A172 (cell line): ENCODE results near the gene SKAP2. TPM values are rescaled to one million over a fixed set of nuclear protein-coding genes. Genes with fewer than 3 reads are reported as not detected.
A peak's percentile ranks its signal among the peaks of the same experiment; 100 is the strongest.

Source experiments
- DNase-seq: peaks from one replicate; pipeline ENCODE4 v3.0.0-alpha.2; 2015; ENCODE audit warnings: low spot score
- total RNA-seq: library from RNA; depleted of rRNA; stranded (reverse); fragments of >200 nt; shearing (Covaris generic); gene quantifications from 2 replicates; pipeline ENCODE4 v1.2.3, GENCODE V29; 2014; rRNA removed

Gene SKAP2, protein sequence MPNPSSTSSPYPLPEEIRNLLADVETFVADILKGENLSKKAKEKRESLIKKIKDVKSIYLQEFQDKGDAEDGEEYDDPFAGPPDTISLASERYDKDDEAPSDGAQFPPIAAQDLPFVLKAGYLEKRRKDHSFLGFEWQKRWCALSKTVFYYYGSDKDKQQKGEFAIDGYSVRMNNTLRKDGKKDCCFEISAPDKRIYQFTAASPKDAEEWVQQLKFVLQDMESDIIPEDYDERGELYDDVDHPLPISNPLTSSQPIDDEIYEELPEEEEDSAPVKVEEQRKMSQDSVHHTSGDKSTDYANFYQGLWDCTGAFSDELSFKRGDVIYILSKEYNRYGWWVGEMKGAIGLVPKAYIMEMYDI
- total RNA-seq, result 33.7 and 36.4 TPM in 2 replicates

DNA sequence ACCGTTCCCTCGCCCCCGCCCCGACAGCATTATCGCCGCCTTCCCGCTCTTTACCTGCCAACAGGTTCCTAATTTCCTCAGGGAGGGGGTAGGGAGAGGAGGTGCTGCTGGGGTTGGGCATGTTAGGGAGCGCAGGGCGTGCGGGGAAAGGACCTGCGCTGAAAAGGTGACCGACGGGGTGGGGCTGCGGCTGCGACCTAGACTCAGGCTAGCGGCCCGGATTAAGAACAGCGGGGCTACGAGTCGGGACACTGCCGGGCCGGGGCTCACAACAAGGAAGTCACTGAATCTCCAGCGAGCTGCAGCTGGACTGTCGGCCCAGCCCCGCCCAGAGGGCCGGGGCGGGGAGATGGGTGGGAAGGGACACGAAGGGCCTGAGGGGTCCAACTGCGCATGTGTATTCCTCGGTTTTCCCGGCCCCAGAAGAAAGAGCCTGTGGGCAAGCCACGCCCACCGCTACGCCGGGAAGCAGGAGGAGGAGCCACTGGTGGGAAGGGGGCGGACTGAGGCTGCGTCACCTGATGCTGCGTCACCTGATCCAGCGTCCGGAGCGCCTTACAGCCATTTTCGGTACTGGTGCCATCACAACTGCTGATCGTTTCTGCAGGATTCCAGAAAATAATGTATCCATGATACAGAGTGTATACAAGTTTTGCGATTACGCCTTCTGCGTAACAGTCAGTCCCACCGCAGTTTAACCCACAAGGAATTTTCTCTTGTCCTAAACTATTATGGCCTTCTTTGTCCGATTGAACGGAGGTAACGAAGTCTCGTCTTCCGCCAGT is at the start of gene SKAP2:
Gene SKAP2, minus strand, starts transcription at position 282 of the 785 bp plus-strand sequence. Its CDS starts 161 bp downstream, at position 121.
- DNase-seq, result peak; percentile 100

DNA sequence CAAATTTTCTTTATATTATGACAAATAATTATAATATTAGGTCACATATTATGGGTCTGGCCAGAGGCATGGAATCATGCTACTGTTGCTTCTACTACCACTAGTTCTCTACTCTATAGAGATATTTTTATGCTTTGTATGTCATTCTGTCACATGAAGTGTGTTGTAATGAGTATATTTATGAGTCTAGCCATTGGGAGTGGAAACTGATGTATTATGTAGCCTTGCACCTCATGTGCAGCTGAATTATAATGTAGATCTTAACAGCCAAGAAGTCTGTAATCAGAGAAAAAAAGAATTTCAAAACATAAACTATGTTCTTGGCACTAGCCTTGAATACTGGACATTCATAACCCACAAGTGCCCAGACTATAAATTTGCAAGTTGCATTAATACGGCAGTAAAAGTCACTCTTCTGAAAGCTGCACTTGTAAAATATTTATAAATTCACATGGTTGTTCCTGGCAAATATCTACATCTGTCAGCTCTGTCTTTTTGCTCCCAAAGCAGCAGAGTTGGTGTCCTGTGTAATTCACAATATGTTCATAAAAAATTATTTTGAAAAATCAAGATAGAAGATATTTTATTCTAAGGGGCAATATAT is 48.6 kb upstream of the SKAP2 start:
- no peak for DNase-seq

DNA sequence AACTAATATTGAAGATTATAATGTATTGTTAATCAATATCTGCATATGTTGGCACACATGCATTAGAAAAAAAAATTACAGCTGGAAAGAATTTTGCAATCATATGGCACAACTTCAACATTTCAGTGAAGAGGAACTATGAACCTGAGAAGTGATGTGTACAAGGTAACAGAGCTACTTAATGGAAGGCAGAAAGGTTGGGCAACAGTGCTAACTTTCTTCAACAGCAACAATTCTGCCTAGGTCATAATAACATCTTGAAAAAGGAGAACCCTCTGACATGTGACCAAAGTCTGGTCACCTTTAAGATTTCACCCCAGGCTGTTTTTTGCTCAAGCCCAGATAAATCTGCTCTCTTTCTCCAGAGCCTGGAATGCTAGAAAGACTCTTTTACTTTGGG is 47.9 kb upstream of the SKAP2 start:
- no peak for DNase-seq

DNA sequence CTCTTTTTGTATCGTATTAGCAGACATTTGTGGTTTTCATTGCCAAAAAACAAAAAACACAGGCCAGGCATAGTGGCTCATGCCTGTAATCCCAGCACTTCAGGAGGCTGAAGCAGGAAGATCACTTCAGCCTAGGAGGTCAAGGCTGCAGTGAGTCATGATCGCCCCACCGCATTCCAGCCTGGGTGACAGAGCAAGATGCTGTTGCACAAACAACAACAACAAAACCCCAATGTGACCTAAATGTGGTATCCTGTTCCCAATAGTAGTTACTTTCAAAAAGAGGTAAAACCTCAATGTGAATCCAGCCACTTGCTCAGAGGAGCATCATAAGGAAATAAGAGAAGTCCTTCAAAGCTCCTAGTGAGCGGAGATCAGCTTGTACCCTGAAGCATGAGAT is 45.8 kb upstream of the SKAP2 start:
- DNase-seq, result peak; percentile 85

DNA sequence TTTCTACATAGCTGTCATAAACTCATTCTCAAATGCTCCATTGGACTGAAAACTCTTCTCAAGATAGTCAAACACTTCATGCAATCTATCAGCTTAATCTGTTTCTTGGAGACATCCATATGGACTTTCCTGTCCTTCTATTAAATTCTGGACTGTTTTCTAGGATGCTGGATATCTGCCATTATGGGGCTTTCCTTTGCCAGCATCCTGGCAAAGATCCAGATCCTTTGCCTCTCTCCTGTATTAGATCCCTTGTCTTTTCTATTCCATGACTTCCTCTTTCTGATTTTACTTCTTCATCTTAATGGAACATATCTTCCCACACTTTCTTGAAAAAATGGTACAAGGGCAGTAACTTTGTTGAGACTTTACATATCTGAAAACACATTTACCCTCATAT is 35.9 kb upstream of the SKAP2 start:
- no peak for DNase-seq

DNA sequence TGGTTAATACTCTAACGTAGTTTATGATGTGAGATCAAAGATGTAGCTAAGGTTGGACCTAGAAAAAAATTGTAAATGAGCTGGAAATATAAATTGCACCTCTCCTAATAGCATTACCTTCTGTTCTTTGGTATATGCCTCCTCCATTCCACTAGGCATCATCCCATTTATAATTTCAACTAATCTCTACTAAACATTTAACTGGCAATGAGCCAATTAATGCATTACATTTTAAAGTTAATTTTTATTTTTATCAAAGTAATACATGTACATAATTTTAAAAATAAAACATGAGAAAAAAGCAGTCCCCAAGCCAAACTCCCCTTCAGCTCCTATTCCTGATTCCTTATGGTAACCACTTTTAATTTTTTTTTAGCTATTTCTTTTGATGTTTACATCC is 35.1 kb upstream of the SKAP2 start:
- DNase-seq, result no peak

DNA sequence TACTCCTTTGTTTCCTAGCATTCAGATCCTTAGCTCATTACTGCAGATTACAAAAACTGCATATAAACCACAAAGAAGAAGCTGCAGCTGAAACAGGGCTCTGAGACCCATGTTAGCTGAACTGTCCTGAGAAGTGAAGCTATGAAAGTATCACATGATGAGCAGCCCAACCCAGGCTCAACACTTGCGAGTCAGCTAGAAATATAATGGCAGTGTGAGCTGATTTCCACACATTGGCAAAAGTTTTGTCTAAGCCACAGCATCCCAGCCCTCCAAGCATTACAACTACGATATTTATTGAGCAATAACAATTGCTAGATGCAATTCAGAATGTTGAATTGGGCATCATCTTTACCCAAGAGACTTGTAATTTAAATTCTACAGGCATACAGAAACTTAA is 34.5 kb upstream of the SKAP2 start:
- no peak for DNase-seq

DNA sequence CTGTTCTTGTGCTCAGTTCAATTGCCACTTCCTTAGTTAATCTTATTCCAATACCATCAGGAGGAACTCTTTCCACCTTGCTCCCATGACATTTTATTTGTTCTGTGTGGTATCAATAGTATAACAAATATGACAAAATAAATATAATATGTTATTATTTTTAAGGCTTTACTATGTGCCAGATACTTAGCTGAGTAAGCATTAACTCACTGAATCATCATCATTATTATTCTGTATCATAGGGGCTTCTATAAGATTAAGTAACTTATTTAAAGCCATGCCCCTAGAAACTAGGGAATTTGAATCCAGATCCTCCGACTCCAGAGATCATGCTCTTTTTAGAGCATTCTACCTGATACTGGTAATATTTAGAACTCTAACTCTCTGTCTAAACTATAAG is 33.5 kb upstream of the SKAP2 start:
- DNase-seq, result no peak

DNA sequence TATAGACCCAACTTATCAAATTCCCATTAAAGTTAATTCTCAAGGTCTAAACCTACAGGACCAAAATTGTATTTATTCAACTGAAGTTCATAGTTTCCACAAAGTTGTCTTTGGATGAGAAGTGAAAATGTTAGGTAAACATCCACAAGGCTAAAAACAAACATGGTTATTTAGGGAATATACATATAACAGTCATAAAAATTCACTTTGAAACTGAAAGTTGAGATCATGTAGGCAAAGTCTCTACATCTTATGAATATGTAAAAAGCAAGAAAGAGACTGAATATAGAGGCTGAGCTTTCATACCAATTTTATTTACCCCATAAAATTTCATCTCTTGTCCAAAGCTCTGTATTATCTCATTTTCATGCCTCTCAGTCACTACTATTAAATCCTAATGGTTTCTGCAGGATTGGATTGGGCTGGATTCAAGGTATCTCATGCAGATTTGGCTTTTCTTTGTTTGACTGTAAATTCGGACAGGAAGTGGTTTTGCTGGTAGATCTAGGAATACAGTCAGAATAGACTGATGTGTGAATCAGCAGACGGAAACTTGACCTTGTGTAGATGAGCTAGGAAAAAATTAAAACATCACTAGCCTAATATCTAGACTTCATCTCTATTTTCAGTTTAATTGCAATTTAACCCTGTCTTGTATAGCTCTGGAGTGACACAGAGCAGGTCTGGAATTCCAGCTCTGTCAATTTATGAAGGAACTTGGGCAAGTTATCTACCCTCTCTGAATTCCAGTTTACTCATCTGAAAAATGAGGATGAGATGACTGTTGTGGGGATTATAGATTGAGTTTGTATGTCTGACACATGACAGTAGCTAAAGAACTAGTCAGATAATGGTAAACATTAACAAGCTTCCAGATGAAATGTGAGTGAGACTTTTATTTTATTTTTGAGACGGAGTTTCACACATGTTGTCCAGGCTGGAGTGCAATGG is 27.3 kb upstream of the SKAP2 start:
- peak; percentile 88 for DNase-seq

DNA sequence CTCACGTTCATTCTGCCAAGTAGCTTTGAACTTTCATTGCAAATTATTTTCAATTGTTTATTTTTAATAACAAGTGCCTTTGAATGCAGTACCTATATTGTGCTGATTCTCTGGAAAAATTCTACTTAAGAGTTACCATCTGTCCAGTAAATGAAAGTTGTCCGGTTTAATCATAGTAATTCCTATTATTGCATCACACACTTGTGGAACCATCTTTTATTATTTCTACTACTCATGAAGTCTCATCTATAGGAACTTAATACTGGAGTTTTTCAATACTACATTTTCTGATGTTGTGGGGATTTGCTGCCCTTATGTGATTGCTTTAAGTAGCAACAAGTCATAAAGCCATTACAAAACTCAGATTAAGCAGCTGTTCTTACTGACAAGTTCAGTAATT is 16.5 kb upstream of the SKAP2 start:
- no peak for DNase-seq

DNA sequence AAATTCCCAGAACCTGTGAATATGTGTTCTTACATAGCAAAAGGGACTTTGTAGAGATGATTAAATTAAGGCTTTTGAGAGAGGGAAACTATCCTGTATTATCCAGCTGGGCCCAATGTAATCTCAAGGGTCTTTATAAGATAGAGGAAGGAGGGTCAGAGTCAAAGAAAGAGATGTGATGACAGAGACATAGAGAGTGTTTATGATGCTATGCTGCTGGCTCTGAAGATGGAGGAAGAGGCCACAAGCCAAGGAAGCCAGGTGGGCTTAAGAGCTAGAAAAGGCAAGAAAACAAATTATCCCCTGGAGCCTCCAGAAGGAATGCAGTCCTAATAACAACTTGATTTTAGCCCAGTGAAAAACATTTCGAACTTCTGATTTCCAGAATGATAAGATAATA is 15.3 kb upstream of the SKAP2 start:
- DNase-seq, result no peak

DNA sequence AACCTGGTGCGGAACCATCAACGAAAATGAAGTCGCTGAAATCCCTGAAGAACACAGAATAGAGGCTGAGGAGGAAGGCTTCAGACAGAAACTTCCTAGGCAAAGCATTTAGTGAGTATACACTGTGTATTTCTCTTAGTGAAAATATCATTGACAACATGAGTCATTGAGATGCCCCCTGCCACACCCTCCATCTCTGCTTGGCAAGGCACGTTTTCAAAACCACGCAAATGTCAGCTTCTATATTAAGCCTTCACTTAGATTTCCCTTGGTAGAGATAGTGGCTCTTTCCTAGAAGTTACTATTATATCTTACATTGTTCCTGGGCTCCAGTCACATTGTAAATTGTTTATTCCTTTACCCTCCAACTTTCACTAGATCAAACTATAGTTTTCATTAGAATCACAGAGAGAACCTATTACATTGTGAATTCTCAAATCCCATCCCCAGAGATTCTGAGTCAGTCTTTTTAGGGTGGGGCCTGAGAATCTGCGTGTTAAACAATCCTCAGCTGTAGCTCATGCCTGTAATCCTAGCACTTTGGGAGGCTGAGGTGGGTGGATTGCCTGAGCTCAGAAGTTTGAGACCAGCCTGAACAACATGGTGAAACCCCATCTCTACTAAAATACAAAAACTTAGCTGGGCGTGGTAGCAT is 4.6 kb upstream of the SKAP2 start:
- peak; percentile 50 for DNase-seq

DNA sequence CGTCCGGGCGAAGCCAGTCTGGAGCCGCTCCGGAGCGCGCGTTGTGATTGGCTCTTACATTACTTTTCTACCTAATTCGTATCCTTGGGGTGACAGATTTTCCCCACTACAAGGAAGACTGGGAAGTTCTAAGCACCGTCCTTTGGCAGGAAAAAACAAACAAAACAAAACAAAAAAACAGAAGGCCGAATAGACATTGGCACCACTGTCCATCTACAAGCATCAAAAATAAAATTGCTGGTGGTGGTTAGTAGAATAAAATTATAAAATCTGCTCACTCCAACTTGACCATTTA is 651 bp upstream of the SKAP2 start:
- DNase-seq, result no peak

DNA sequence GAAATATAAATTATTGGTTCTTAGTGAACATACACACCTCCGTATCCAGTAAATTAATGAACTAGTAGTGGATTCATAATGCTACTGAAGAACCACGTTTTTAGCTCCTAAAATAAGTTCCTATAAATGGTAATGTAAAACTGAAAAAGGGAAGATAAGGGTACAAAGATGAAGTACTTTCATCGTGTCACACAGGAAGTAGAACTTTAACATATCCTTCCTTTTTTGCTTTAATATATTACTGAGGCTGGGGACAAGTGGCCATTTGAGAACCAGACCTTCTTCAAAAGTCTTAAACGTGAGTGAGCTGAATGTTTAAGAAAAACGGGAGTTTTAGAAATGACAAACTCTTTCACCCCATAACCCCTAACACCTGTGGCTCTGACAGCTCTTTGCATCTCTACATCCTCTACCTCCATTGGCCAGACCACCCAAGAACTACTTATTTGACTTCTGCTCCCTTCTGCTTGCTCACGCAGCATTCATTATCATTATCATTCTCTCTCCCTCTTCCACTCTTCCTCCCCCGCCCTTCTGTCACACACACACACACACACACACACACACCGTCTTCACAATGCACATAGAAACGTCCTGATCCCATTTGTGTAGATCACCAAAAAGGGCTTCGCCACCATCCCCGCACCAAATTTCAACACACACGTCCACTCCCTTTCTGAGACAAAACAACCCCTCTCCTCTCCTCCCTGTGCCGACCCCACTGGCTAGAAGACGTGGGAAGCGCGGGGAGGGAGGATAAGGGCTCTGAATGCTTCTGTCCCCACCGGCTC is 677 bp downstream of the SKAP2 start:
- DNase-seq, result peak; percentile 30

DNA sequence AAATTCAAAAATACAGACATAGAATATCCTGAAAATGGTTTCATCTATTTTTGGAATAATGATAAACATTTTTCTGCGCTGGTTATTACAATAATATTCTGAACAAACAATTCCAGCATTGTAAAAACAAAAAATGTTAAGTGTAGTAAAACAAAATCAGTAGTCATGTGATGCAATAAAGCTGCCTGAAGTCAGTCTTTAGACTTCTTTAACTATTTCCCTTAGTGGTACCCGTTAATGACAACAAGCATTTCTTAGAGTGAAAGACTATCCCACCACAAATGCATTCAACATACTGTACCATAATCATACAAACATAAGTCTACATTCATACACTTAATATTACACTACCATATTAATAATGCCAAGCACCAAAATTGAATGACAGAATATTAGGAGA is 1.6 kb downstream of the SKAP2 start:
- no peak for DNase-seq

DNA sequence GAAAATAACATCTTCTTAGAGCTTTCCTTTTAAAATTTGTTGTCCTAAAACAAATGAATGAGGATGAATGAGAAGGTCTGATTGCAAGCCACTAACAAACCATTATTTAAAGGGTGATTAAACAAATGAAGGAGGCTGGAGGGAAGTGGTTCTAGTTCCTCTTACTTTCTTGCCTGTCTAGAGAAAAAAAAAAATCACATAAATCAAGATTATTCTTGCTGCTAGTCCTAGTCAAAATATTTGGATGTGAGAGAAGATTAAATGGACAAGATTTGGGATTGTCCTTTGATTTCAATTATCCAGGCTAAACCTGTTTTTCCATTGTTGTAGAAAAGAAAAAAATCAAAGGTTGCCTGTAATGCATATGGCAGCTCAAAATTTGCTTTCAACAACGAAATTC is 3.3 kb downstream of the SKAP2 start:
- no peak for DNase-seq

DNA sequence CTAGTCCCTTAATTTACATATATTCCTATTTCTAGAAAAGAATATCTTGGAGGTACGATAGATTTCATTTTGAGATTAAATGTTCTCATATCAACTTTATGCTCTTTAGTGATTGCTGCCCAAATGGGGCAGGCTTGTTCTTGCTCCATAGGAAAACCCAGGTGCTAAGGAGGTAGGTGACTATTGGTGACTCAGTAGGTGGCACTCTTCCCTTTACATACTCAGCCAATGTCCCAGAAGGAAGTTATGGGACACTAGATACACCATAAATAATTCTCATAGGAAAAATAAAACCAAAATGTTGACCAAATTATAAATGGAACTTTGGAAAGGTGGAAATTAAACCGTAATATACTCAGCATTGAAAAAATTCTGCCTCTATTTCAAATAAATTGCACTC is 4.0 kb downstream of the SKAP2 start:
- DNase-seq, result peak; percentile 59

DNA sequence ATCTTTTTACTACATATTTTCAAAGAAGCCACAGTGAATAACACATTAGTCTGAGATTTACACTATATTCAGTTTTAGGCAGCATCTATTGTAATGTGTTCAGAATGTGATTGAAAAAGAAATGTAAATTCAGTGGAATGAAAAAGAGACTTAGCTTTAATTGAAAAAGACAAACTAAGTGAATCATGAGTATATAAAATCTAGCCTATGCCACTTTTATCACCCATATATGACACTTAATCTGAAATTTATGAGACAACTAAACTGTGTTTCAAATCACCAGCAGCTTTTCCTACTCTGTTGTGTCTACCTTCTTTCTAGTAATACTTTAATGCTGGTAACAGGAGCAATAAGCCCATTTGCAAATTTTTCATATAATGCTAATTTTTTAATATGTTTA is 4.7 kb downstream of the SKAP2 start:
- DNase-seq, result no peak

DNA sequence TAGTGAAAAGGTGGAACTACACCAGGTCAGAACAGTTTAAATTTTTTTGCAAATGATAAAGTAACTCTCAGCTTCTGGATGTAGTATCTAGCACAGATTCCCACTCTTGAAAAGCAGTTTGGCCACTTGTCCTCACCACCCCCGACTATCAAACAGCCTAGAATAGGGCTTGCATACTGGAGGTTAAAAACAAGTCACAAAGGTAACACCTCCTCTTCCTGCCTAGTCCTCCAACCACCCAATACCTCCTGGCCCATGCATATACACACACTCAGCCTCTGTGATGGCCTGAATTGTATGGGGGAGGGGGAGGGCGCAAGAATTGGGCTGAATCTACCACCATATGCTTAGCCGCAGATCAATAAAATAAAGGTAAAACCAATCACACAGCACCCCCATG is 5.7 kb downstream of the SKAP2 start:
- no peak for DNase-seq

DNA sequence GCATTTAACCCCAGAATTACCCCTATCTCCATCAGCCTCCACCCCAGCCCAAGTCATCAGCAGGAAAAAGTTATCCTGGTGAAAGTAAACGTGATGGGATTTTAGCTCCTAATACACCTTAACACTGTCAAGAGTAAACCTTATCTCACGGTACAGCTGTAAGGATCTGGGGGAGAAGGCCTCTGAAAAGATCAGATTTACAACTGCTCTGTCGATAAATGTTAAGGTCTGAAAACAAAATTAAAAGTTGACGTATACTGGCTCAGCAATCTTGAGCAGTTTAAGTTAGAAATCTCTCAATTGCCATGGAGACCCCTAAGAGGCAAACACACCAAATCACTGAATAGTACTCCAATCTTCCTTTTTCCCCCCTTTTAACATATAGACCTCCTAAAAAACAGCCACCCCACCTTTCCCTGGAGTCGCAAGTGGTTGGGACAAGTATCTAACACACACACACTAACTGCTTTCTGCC is 6.1 kb downstream of the SKAP2 start:
- no peak for DNase-seq
